Measurements from ENCODE around the gene CCSER2.

Gene CCSER2

DNA sequence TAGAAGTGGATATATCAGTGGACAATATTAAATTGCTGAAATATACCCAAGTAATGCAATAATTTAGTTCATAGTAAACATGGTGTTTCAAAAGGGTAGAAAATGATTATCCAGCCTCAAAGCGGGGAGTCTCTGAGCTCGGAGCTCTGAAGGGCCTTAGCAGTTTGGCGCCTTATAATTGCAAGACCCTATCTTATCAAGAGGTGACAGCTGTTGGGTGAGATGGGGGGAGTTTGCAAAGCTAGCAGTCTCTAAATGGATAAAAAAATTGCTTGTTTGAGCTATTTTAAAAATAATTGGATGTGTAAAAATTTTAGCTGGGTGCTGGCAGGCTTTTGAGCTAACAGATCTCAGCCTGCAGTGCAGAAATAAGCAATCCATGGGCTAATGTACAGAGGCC is 219.2 kb downstream of the CCSER2 start:
- in situ Hi-C loops (cut with HindIII; ENCODE audit: low pct_ligation_motif_present, low sequenced_read_pairs): loop anchor here (25.0 kb wide), 1 partner anchor 285 kb away; no protein-coding TSS in a partner anchor
- Histone ChIP-seq H3K36me3 (replicated peaks) (no peaks in the 10 kb centered on the region), H3K4me3 (ENCODE audit: low read depth, low read length) (no peak overlapping the region), H3K27me3 (replicated peaks) (no peaks in the 10 kb centered on the region), H3K27ac (no peak overlapping the region)
- TF ChIP-seq, protein P1, sequence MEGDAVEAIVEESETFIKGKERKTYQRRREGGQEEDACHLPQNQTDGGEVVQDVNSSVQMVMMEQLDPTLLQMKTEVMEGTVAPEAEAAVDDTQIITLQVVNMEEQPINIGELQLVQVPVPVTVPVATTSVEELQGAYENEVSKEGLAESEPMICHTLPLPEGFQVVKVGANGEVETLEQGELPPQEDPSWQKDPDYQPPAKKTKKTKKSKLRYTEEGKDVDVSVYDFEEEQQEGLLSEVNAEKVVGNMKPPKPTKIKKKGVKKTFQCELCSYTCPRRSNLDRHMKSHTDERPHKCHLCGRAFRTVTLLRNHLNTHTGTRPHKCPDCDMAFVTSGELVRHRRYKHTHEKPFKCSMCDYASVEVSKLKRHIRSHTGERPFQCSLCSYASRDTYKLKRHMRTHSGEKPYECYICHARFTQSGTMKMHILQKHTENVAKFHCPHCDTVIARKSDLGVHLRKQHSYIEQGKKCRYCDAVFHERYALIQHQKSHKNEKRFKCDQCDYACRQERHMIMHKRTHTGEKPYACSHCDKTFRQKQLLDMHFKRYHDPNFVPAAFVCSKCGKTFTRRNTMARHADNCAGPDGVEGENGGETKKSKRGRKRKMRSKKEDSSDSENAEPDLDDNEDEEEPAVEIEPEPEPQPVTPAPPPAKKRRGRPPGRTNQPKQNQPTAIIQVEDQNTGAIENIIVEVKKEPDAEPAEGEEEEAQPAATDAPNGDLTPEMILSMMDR (IDR thresholded peaks at IDR 0.05; ENCODE audit: low read depth, low read length, missing control alignments): no peak
- DNase-seq: no peak

DNA sequence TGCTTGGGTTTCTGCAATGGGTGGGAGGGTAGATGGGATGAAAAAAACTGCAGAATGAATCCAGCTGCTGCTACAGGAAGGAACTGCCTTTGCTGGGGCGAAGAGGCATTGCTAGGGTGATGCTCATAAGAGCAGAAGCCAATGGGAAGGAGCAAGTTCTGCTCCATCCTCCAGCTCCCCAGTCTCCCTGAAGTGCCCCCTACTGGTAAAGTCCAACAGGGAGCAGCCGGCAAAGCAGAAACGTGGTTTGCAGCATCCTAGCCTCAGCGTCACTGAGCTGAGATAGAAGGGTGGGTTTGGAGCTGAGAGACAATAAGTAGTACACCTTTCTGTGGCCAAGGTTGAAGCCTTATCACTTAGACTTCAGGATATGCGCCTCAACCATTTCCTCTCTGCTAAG is 220.5 kb downstream of the CCSER2 start:
- in situ Hi-C loops (cut with HindIII; ENCODE audit: low pct_ligation_motif_present, low sequenced_read_pairs): loop anchor here (25.0 kb wide), 1 partner anchor 287 kb away; no protein-coding TSS in a partner anchor
- TF ChIP-seq, protein P1 (IDR thresholded peaks at IDR 0.05; ENCODE audit: low read depth, low read length, missing control alignments): peak; percentile 50
- no peak overlapping the region for H3K4me3 ChIP-seq (ENCODE audit: low read depth, low read length)
- DNase-seq: no peak
- no peak overlapping the region for H3K27ac ChIP-seq
- no peaks in the 10 kb centered on the region for H3K36me3 ChIP-seq (replicated peaks)
- no peaks in the 10 kb centered on the region for H3K27me3 ChIP-seq (replicated peaks)

DNA sequence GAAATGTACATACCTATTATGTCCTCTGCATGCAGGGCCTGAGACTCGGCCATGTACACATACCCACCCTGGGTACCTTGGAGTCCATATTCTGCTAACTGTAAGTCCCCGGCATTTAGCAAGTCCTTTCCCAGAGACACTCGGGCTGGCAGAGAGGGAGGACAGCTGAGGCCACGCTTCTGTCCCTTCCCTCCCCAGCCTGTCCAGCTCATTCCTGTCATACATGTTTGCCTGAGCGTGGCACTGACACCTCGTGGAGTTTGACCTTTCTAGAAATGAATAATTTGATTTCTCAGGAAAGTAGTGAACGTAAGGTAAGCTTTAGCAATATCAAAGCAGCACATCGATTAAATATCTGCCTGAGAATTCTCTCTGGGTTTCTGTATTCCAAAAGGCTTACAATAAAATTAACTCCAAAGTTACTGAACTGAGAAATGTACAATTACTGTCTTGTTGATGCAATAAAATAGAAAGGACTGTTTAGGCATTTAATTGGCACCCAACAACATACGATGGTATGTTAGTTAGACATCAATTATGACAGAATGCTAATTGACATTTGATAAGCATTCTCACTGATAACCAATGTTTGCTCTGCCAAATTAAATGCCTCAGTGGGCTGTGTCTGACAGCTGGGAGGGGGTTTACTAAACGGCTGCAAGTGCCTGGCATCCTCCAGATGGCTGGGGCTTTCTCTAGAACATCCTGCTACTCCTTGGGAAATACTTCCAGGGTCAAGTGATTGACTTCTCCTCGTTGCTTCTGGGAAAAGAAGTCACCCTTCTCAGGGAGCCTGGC is 221.2 kb downstream of the CCSER2 start:
- TF ChIP-seq, protein P1 (IDR thresholded peaks at IDR 0.05; ENCODE audit: low read depth, low read length, missing control alignments): no peak
- no peak for DNase-seq
- H3K27ac ChIP-seq: no peak overlapping the region
- in situ Hi-C loops (cut with HindIII; ENCODE audit: low pct_ligation_motif_present, low sequenced_read_pairs): loop anchor here (25.0 kb wide), 1 partner anchor 287 kb away; no protein-coding TSS in a partner anchor
- no peak overlapping the region for H3K4me3 ChIP-seq (ENCODE audit: low read depth, low read length)
- no peaks in the 10 kb centered on the region for H3K36me3 ChIP-seq (replicated peaks)
- no peaks in the 10 kb centered on the region for H3K27me3 ChIP-seq (replicated peaks)

DNA sequence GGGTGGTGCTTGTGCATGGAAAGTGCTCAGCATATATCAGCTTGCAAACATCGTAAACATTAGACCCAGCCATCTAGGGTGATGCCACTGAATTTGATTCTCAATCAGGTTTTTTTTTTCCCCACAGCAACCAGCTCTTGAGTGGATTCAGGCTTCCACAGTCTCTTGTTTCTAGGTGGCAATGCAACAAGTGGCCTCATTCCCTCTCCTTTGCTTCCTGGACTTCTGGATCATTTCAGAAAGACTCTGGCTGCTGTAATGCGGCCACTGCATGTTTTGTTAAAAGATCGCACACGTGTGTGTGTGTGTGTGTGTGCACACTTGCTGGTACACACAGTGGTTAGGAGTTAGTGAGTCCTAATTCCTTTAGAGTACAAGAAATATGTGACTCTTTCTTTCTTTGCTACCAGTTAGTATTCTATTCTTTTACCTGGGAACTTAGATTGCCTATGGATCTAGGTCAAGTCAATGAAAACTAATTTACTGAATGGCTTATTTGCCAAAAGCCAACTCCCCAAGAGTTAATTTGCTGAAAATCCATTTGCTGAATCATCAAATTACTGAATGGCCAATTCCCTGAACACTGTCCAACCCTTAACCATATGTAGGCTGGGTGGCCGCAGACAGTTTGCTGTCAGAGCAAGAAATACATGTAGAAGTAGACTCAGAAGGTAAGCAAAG is 222.5 kb downstream of the CCSER2 start:
- Histone ChIP-seq H3K27ac (no peak overlapping the region), H3K36me3 (replicated peaks) (no peaks in the 10 kb centered on the region), H3K4me3 (ENCODE audit: low read depth, low read length) (no peak overlapping the region), H3K27me3 (replicated peaks) (no peaks in the 10 kb centered on the region)
- DNase-seq: no peak
- TF ChIP-seq, protein P1 (IDR thresholded peaks at IDR 0.05; ENCODE audit: low read depth, low read length, missing control alignments): no peak
- in situ Hi-C loops (cut with HindIII; ENCODE audit: low pct_ligation_motif_present, low sequenced_read_pairs): no loop called here

DNA sequence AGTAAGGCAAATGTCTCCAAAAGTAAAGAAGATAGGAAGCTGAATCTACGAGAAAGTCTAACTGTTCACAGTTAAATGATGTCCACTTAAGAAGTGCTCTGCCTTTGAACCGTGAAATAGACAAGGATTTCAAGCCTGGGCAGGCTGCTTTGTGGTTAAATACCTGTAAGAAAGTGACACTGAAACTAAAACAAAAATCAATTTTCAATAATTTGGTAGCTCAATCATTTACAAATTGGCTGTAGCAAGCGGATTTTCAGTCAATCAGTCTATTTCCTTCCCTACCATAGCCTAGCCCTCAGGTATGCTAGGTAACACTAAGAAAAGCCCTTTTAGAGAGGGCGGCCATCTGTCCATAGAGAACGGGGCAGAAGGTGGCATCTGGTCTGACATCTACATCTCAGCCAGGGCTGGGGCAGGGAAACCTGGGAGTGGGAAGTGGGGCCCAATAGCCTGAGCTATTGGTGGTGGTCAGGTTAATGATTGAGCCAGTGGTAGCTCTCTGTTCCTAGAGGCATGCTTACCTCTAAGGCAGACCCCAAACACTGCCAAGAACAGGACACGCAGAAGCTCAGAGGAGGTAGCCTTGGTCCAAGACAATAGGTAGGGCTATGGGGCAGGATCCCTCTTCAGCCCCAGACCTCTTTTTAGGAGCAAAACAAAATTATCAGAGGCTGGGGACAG is 223.2 kb downstream of the CCSER2 start:
- Histone ChIP-seq H3K27me3 (replicated peaks) (no peaks in the 10 kb centered on the region), H3K4me3 (ENCODE audit: low read depth, low read length) (no peak overlapping the region), H3K36me3 (replicated peaks) (no peaks in the 10 kb centered on the region), H3K27ac (no peak overlapping the region)
- TF ChIP-seq, protein P1 (IDR thresholded peaks at IDR 0.05; ENCODE audit: low read depth, low read length, missing control alignments): no peak
- in situ Hi-C loops (cut with HindIII; ENCODE audit: low pct_ligation_motif_present, low sequenced_read_pairs): no loop called here
- no peak for DNase-seq

Data from brain microvascular endothelial cell (primary cell).